ENCODE data around the gene LAPTM5.
"Not testable (repeated sequence)": the region's sequence is repeated elsewhere in the genome, so short reads cannot be mapped to it uniquely, and the experiment has no call there.

Gene LAPTM5

GRCh38 chr1:30757352-30758120 lies at the start of gene LAPTM5:
TSS of gene LAPTM5 (minus strand) at chr1:30757774. CDS start at chr1:30757745, 29 bp downstream.
- no peak for DNase-seq (ENCODE audit: low read depth)

- no peak for DNase-seq (ENCODE audit: low read depth)
Observed at GRCh38 chr1:30806381-30807317, 49.1 kb upstream of the LAPTM5 start.

GRCh38 chr1:30805304-30806003 lies 47.9 kb upstream of the LAPTM5 start:
- DNase-seq (ENCODE audit: low read depth), result no peak

- no peak for DNase-seq (ENCODE audit: low read depth)
Observed at GRCh38 chr1:30804822-30805221, 47.2 kb upstream of the LAPTM5 start.

GRCh38 chr1:30804352-30804751 lies 46.8 kb upstream of the LAPTM5 start:
- DNase-seq (ENCODE audit: low read depth), result no peak

GRCh38 chr1:30803562-30803961 lies 46.0 kb upstream of the LAPTM5 start:
- no peak for DNase-seq (ENCODE audit: low read depth)

GRCh38 chr1:30801771-30802198 lies 44.2 kb upstream of the LAPTM5 start:
- DNase-seq (ENCODE audit: low read depth), result no peak

GRCh38 chr1:30799233-30799511 lies 41.6 kb upstream of the LAPTM5 start:
- no peak for DNase-seq (ENCODE audit: low read depth)

GRCh38 chr1:30798389-30799232 lies 41.0 kb upstream of the LAPTM5 start:
- no peak for DNase-seq (ENCODE audit: low read depth)

GRCh38 chr1:30795026-30795425 lies 37.5 kb upstream of the LAPTM5 start:
- no peak for DNase-seq (ENCODE audit: low read depth)

- DNase-seq (ENCODE audit: low read depth), result no peak
Observed at GRCh38 chr1:30794260-30794659, 36.7 kb upstream of the LAPTM5 start.

GRCh38 chr1:30793209-30793608 lies 35.6 kb upstream of the LAPTM5 start:
- DNase-seq (ENCODE audit: low read depth), result no peak

GRCh38 chr1:30791868-30792267 lies 34.3 kb upstream of the LAPTM5 start:
- DNase-seq (ENCODE audit: low read depth), result no peak

GRCh38 chr1:30790850-30791778 lies 33.5 kb upstream of the LAPTM5 start:
- DNase-seq (ENCODE audit: low read depth), result no peak

- DNase-seq (ENCODE audit: low read depth), result not testable (repeated sequence)
Observed at GRCh38 chr1:30790256-30790525, 32.6 kb upstream of the LAPTM5 start.

- DNase-seq (ENCODE audit: low read depth), result no peak
Observed at GRCh38 chr1:30789388-30790255, 32.0 kb upstream of the LAPTM5 start.

- DNase-seq (ENCODE audit: low read depth), result no peak
Observed at GRCh38 chr1:30788580-30789387, 31.2 kb upstream of the LAPTM5 start.

GRCh38 chr1:30787856-30788495 lies 30.4 kb upstream of the LAPTM5 start:
- no peak for DNase-seq (ENCODE audit: low read depth)
